Right atrium auricular region (tissue), 2 donors: ENCODE measurements around the gene CDC45. TPM values are rescaled to one million over a fixed set of nuclear protein-coding genes. Genes with fewer than 3 reads are reported as not detected.
A peak's percentile ranks its signal among the peaks of the same experiment; 100 is the strongest.

Experiments
- DNase-seq: peaks from one replicate; pipeline ENCODE4 v3.0.0-alpha.2; 2019; ENCODE audit warnings: low spot score
- H3K27ac ChIP-seq, 2 donors: fragments of 200-600 bp; sonication (generic); 1 replicate in 1 of 2; 2 replicates in 1 of 2; pipeline ENCODE4 v1.5.1; 2016 to 2019
- H3K27me3 ChIP-seq, 2 donors: fragments of 200-600 bp; sonication (generic); one replicate each; pipeline versions ENCODE4 v1.5.1 to v1.6.0; 2017 to 2019
- H3K36me3 ChIP-seq: fragments of 200-600 bp; sonication (generic); one replicate; pipeline ENCODE4 v1.5.1; 2016
- H3K4me1 ChIP-seq, 2 donors: fragments of 200-600 bp; sonication (generic); one replicate each; pipeline versions ENCODE4 v1.5.1 to v1.6.0; 2017 to 2019
- H3K4me3 ChIP-seq, 2 donors: fragments of 200-600 bp; sonication (generic); 1 replicate in 1 of 2; 2 replicates in 1 of 2; pipeline ENCODE4 v1.5.1; 2017 to 2019; ENCODE audit warnings: mild to moderate bottlenecking in 1 of 2, moderate library complexity in 1 of 2
- H3K9me3 ChIP-seq, 2 donors: fragments of 200-600 bp; sonication (generic); one replicate each; pipeline ENCODE4 v1.5.1; 2019
- CTCF ChIP-seq, 2 donors: fragments of 200-600 bp; sonication (generic); IDR thresholded peaks; one replicate each; pipeline ENCODE4 v1.5.1; 2019; ENCODE audit warnings: antibody characterized with exemption in 2 of 2
- total RNA-seq, 2 donors: library from RNA; depleted of rRNA; stranded (reverse); fragments of >200 nt; gene quantifications; one replicate each; pipeline ENCODE4 v1.1.0, GENCODE V29; 2016

CDC45 gene
- total RNA-seq, 2 donors from 2014 or later: 3.3 TPM; not detected in 1

GRCh38 chr22:19565382-19566278, 85.9 kb downstream of the CDC45 start:
- no peaks in the 10 kb centered on the region for H3K27me3 ChIP-seq
- no peak overlapping the region for H3K27ac ChIP-seq
- H3K4me3 ChIP-seq: no peak overlapping the region
- H3K36me3 ChIP-seq: no peaks in the 10 kb centered on the region
- H3K9me3 ChIP-seq: no peaks in the 10 kb centered on the region
- no peak for DNase-seq
- no peak for TF ChIP-seq CTCF (IDR thresholded peaks at IDR 0.05)
- H3K4me1 ChIP-seq: peaks cover 0 to 14% of the 10 kb centered on the region in 2 donors

- Histone ChIP-seq H3K27me3 (no peaks in the 10 kb centered on the region), H3K9me3 (no peaks in the 10 kb centered on the region), H3K4me1 (peaks cover 0 to 15% of the 10 kb centered on the region in 2 donors), H3K36me3 (no peaks in the 10 kb centered on the region), H3K4me3 (no peak overlapping the region), H3K27ac (peak overlapping the region in 1 of 2 donors; percentile 33)
- no peak for TF ChIP-seq CTCF (IDR thresholded peaks at IDR 0.05)
- no peak for DNase-seq
Observed at GRCh38 chr22:19566279-19567156, 86.8 kb downstream of the CDC45 start.

- Histone ChIP-seq H3K4me1 (peaks cover 0 to 20% of the 10 kb centered on the region in 2 donors), H3K9me3 (no peaks in the 10 kb centered on the region), H3K4me3 (no peak overlapping the region), H3K36me3 (no peaks in the 10 kb centered on the region), H3K27me3 (no peaks in the 10 kb centered on the region), H3K27ac (peak overlapping the region; percentile 14 to 33)
- TF ChIP-seq CTCF (IDR thresholded peaks at IDR 0.05): no peak
- no peak for DNase-seq
Observed at GRCh38 chr22:19567157-19568009, 87.7 kb downstream of the CDC45 start.

GRCh38 chr22:19568337-19569275, 88.9 kb downstream of the CDC45 start:
- DNase-seq: no peak
- peak overlapping the region in 1 of 2 donors; percentile 10 for H3K27ac ChIP-seq

More at GRCh38 chr22:19568337-19569275, 88.9 kb downstream of the CDC45 start:
- Histone ChIP-seq H3K4me1 (peaks cover 0 to 20% of the 10 kb centered on the region in 2 donors), H3K27me3 (no peaks in the 10 kb centered on the region), H3K4me3 (no peak overlapping the region), H3K9me3 (no peaks in the 10 kb centered on the region), H3K36me3 (no peaks in the 10 kb centered on the region)
- TF ChIP-seq CTCF (IDR thresholded peaks at IDR 0.05): no peak
